GM12801 (cell line): ENCODE measurements around the gene TMEM203.

Experiments
- CTCF ChIP-seq: IDR thresholded peaks from one replicate; pipeline ENCODE4 v1.5.1; 2011; ENCODE audit warnings: control low read depth; ENCODE audit not compliant: insufficient read length; ENCODE audit errors: extremely low read depth

The TMEM203 gene

GRCh38 chr9:137227853-137228505 lies 22.5 kb upstream of the TMEM203 start:
- no peak for TF ChIP-seq CTCF

- TF ChIP-seq CTCF: no peak
Observed at GRCh38 chr9:137227054-137227852, 21.8 kb upstream of the TMEM203 start, which contains the start of gene RNF224. Gene RNF224 (plus strand): TSS chr9:137227502. CDS start chr9:137228336, 834 bp downstream.

- TF ChIP-seq CTCF: no peak
Observed at GRCh38 chr9:137226338-137227053, 21.0 kb upstream of the TMEM203 start.

- TF ChIP-seq CTCF: no peak
Observed at GRCh38 chr9:137225699-137226331, 20.4 kb upstream of the TMEM203 start.

- TF ChIP-seq CTCF: no peak
Observed at GRCh38 chr9:137224830-137225694, 19.6 kb upstream of the TMEM203 start, which contains the start of gene CYSRT1. Gene CYSRT1 (plus strand): TSS chr9:137225174. CDS start chr9:137225622, 448 bp downstream.

- TF ChIP-seq CTCF: no peak
Observed at GRCh38 chr9:137223078-137223970, 17.9 kb upstream of the TMEM203 start.
